Esophagus mucosa (tissue), 1 donor: Measurements from ENCODE around the gene CACNG7. TPM values are rescaled to one million over a fixed set of nuclear protein-coding genes. Genes with fewer than 3 reads are reported as not detected.
A peak's percentile ranks its signal among the peaks of the same experiment; 100 is the strongest.

Experiments used
- ATAC-seq: fragments of 200-7000 bp; cut with Tn5 transposase; one replicate; pipeline ENCODE4 v1.9.1; 2020
- total RNA-seq: library from RNA; stranded (reverse); gene quantifications from one replicate; pipeline ENCODE4 v1.2.4, GENCODE V29; 2023
- donor health status: DM: yes; HTN: yes; CAD: no.

The CACNG7 gene
- total RNA-seq, 1 donor from 2014 or later: not detected

GRCh38 chr19:53879140-53880081 lies 29.7 kb upstream of the CACNG7 start:
- peak; percentile 92 for ATAC-seq

- ATAC-seq: no peak
Measured at GRCh38 chr19:53880711-53881481, 28.2 kb upstream of the CACNG7 start.

- no peak for ATAC-seq
Measured at GRCh38 chr19:53881482-53882390, 27.3 kb upstream of the CACNG7 start, which contains the start of gene PRKCG. PRKCG (plus strand) TSS chr19:53882197; CDS start chr19:53882495, 298 bp downstream.

GRCh38 chr19:53882391-53883050 lies 26.6 kb upstream of the CACNG7 start:
- no peak for ATAC-seq

- no peak for ATAC-seq
Measured at GRCh38 chr19:53883231-53883661, 25.8 kb upstream of the CACNG7 start.

- no peak for ATAC-seq
Measured at GRCh38 chr19:53883741-53884140, 25.3 kb upstream of the CACNG7 start.

- no peak for ATAC-seq
Measured at GRCh38 chr19:53884256-53884655, 24.8 kb upstream of the CACNG7 start.

GRCh38 chr19:53885036-53885435 lies 24.0 kb upstream of the CACNG7 start:
- no peak for ATAC-seq

- ATAC-seq: no peak
Measured at GRCh38 chr19:53892301-53892980, 16.6 kb upstream of the CACNG7 start.

GRCh38 chr19:53892981-53893325 lies 16.1 kb upstream of the CACNG7 start:
- ATAC-seq: no peak

- no peak for ATAC-seq
Measured at GRCh38 chr19:53894707-53895106, 14.4 kb upstream of the CACNG7 start.

GRCh38 chr19:53896682-53897081 lies 12.4 kb upstream of the CACNG7 start:
- no peak for ATAC-seq

GRCh38 chr19:53897459-53897858 lies 11.6 kb upstream of the CACNG7 start:
- no peak for ATAC-seq

- no peak for ATAC-seq
Measured at GRCh38 chr19:53898166-53898565, 10.9 kb upstream of the CACNG7 start.

GRCh38 chr19:53898636-53899341 lies 10.3 kb upstream of the CACNG7 start:
- ATAC-seq: no peak

GRCh38 chr19:53900191-53900860 lies 8.8 kb upstream of the CACNG7 start:
- no peak for ATAC-seq

GRCh38 chr19:53903055-53903680 lies 5.9 kb upstream of the CACNG7 start:
- ATAC-seq: no peak

- ATAC-seq: no peak
Measured at GRCh38 chr19:53904909-53905308, 4.2 kb upstream of the CACNG7 start.

- ATAC-seq: no peak
Measured at GRCh38 chr19:53905787-53906186, 3.3 kb upstream of the CACNG7 start.
